ENCODE measurements around the gene OMD.

OMD gene

DNA sequence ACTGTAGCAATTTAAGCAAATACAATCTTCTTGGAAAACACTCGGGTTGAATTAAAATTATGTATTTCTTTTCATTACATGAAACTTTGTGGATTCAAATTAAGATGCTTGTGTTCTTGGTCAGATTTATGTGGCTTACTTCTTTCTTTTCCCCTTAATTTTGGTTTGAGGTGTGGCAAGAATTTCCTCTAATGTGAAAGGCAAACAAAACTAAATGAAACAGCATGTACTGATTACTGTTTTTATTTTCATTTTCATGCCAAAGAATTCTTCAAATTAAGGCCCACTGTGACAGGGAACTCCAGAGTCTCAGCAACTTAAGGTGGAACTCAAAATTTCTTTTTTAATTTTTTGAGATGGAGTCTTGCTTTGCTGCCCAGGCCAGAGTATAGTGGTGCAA is at the start of gene OMD:
TSS of gene OMD (minus strand) at position 132 of the 400 bp plus-strand sequence. CDS start 6,913 bp downstream, outside the sequence.
- no peak for DNase-seq (ENCODE audit: low spot score)

DNA sequence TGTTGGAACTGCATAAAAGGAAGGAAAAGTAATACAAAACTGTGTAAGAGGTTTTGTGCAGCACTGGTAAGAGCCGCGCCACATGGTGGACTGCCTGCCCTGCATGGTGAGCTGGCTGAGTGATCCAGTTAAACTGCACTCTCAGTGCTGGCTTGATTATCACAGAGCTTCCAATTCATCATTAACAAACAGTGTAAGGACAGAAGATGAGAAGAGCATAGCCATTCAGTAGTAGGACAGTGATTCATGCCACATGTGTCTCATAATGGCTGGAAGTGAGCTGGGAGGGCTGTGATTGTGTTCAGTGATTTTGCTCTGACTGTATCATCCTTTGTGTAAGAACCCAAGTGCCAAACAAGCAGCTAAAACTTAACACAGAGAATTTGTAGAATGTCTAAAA is 43.9 kb upstream of the OMD start:
- no peak for DNase-seq (ENCODE audit: low spot score)

DNA sequence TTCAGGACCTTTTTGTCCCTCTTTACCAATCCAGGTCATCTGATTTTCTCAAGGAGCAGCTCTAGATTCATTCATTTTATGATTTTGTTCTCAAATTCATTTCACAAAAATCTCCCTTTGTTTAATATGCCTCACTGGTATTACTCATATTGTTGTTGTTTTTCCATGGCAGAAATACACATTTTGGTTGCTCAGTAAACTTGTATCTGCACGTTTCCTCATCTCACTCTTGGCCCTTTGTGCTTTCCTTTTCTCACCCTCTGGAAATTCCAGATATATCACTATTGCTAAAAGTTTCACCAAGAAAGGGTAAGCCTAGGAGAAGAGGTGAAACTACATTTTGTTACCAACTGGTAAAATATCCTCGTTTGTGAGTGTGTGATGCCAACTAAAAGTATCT is 43.2 kb upstream of the OMD start:
- DNase-seq (ENCODE audit: low spot score): no peak

DNA sequence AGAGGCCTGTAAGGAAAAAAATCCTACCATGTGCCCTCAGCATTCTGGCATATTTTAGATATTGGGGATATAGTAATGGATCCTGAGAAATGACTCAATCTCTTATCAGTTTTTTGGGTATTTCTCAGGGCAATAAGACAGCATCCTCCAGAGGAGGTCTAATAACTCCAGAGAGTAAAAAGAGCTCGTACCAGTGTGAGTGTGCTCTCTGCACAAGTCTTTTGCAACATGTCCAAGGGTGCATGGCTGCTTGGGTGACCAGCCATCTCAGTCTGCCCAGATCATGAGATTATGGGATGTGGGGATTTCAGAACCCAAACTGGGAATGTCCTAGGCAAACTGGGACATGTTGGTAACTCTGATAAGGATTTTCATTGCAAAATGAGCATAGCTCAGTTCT is 42.8 kb upstream of the OMD start:
- DNase-seq (ENCODE audit: low spot score): no peak

DNA sequence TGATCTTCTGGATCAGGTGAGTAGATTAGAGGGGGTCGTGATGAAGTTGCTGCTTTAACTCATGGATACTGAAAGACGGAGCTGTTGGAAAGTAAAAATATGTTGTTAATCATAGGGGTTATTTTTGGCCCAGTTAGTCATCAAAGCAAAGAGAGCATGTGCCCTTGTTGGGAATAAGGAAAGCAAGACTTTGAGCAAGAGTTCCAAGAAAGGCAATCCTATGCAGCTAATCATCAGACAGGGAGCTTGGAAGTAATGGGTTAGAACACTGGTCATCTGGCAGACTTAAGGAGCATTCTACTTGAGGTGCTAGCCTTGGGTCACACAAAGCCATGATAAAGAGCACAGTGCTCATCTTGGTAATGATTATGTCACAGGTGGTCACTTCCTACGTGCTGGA is 39.7 kb upstream of the OMD start:
- no peak for DNase-seq (ENCODE audit: low spot score)

- DNase-seq (ENCODE audit: low spot score): no peak
Measured at GRCh38 chr9:92463387-92463786, 39.1 kb upstream of the OMD start.

DNA sequence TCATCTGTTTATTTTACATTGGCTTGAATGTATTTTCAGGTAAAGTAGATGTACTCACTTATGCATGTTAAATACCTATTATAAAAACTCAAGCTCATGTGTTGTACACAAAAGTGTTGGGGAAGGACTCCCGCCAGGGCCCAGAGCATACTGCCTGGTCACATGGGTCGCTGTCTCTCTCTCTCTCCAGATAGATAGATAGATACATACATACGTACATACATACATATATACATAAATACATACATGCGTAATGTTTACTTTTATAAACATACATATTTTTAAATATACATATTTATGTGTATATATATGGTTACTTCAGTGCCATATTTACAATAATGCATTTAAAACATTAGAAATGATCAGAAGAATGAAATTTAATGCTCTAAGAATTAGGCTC is 33.3 kb upstream of the OMD start:
- DNase-seq (ENCODE audit: low spot score): no peak

GRCh38 chr9:92455217-92455616 is 30.9 kb upstream of the OMD start:
- DNase-seq (ENCODE audit: low spot score): peak; percentile 42

- no peak for DNase-seq (ENCODE audit: low spot score)
Measured at GRCh38 chr9:92446536-92446935, 22.3 kb upstream of the OMD start.

GRCh38 chr9:92444841-92445240 is 20.6 kb upstream of the OMD start:
- no peak for DNase-seq (ENCODE audit: low spot score)

- DNase-seq (ENCODE audit: low spot score): no peak
Measured at GRCh38 chr9:92440751-92441046, 16.4 kb upstream of the OMD start.

DNA sequence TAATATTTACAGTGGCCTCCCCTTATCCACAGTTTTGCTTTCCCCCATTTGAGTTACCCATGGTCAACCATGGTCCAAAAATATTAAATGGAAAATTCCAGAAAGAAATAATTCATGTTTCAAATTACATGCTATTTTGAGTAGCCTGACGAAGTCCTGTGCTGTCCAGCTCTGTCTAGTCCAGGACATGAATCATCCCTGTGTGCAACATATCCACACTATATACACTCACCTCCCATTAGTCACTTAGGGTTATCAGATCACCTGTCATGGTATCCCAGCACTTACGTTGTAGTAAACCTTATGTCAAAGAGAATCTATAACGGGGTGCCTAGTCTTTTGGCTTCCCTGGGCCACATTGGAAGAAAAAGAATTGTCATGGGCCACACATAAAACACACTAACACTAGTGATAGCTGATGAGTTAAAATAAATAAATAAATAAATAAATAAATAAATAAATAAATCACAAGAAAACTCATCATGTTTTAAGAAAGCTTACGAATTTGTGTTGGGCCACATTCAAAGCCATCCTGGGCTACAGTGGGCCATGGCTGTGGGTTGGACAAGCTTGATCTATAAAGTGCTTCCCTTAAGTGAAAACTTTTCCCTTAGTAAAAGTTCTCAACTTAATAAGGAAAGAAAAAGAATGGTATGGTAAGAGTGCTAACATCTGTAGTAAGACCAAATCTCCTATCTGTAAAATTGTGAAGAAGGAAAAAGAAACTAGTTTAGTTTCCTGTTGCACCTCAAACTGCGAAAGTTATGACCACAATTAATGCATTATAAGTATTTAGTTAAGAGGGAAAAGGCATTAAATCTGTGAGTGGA is 15.9 kb upstream of the OMD start:
- DNase-seq (ENCODE audit: low spot score): no peak

DNA sequence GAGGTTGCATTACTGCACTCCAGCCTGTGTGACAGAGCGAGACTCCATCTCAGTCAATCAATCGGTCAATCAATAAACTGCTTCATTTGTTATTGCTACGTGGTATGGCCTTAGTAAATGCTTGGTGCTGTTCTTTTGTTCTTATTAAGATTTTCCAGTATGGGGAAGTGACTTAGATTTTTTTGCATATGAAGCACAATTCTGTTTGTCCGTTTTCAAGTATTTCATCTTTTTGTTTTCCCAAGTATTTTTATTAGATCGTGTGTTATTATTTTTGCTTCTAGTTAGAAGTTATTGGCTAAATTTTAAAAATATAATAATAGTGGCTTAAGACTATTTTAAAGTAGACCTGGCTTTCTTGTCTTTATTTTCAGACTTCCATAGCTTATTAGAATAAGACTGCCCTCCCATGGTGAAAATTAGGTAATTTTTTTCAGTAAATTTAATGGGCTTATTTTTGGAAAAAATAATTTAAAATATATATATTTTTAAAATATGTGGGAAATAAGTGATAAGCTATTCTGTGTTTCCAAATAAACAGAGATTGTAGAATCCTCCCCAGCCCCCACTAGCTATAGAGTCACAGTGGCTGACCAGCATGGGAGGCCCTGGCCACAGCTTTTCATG is 14.7 kb upstream of the OMD start:
- no peak for DNase-seq (ENCODE audit: low spot score)

- DNase-seq (ENCODE audit: low spot score): no peak
Measured at GRCh38 chr9:92435263-92435662, 11.0 kb upstream of the OMD start.

GRCh38 chr9:92432972-92433548 is 8.8 kb upstream of the OMD start:
- no peak for DNase-seq (ENCODE audit: low spot score)

- DNase-seq (ENCODE audit: low spot score): no peak
Measured at GRCh38 chr9:92432350-92432749, 8.1 kb upstream of the OMD start.

GRCh38 chr9:92429836-92430235 is 5.6 kb upstream of the OMD start:
- DNase-seq (ENCODE audit: low spot score): peak; percentile 67

- no peak for DNase-seq (ENCODE audit: low spot score)
Measured at GRCh38 chr9:92426501-92427145, 2.4 kb upstream of the OMD start.

DNA sequence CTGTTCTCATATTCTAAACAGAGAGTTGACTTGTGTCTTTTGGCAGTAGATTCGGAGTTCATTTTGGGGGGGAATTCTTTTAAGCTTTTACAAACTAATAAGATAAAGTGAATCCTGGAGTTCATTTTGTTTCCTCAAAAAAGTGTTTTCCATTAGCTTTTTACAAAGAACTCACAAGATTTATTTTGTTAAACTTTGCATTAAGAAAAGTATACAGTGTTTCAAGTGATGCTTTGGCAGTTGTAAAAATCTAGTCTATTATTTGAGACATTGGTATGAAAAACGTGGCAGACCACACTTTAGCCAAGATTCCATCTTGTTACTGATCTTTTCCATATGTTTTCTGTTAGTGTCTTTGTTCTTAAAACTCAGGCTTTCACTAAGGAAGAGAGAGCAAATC is 1.2 kb upstream of the OMD start:
- DNase-seq (ENCODE audit: low spot score): no peak

DNA sequence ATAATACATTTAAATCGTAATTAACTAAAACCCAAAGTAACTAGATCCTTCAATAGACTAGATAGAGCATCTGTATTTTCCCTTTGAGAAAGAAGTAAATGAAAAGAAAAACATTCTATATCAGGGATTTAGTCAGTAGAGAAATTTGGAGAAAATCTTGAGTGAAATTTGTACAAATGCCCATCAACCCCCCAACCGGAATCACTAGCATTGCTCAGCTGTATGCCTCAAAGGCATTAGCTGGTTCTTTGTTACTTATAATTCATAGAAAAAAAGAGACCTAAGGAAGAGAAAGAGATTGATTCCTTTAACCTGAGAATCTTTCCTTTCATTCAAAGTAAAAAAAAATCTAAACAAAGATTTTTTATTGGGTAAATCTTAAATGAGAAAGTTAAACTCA is 659 bp downstream of the OMD start:
- no peak for DNase-seq (ENCODE audit: low spot score)

GRCh38 chr9:92422611-92423338 is 1.5 kb downstream of the OMD start:
- DNase-seq (ENCODE audit: low spot score): no peak

GRCh38 chr9:92414566-92414965 is 9.7 kb downstream of the OMD start:
- no peak for DNase-seq (ENCODE audit: low spot score)

All from D341Med (cell line).